Caco-2 (cell line): ENCODE results near the gene GALNS. TPM values are rescaled to one million over a fixed set of nuclear protein-coding genes. Genes with fewer than 3 reads are reported as not detected.

Source experiments
- BruUV-seq: library from RNA; stranded (reverse); fragments of 400-500 nt; replicated peaks from 2 replicates; lab custom pipeline; 2021; lab: Mats Ljungman, UMichigan
- CTCF ChIA-PET: fragments of 300-600 bp; sonication (Branson Sonifier 250); formaldehyde crosslinking; loops from one replicate; lab custom pipeline; 2022; ENCODE audit warnings: antibody characterized with exemption; lab: Charles Lee
- POLR2A ChIA-PET: fragments of 300-600 bp; sonication (Branson Sonifier 250); formaldehyde crosslinking; loops from one replicate; lab custom pipeline; 2022; ENCODE audit warnings: antibody characterized with exemption; lab: Charles Lee
- DNase-seq, 2 experiments: peaks; one replicate each; pipeline versions ENCODE4 v3.0.0 to v3.0.0-alpha.2; 2020 to 2022
- H3K27me3 ChIP-seq: replicated peaks from 2 replicates; pipeline ENCODE4 v1.6.0; 2011; ENCODE audit warnings: low read length; ENCODE audit not compliant: control insufficient read depth, insufficient read depth
- H3K36me3 ChIP-seq: 2 replicates; pipeline ENCODE4 v1.5.1; 2011; ENCODE audit warnings: low read length; ENCODE audit not compliant: control insufficient read depth, insufficient read depth
- H3K4me1 ChIP-seq: fragments of 250-450 bp; sonication (Bioruptor Pico); 2 replicates; pipeline ENCODE4 v1.5.1; 2020; ENCODE audit warnings: mild to moderate bottlenecking
- H3K4me3 ChIP-seq: 2 replicates; pipeline ENCODE4 v1.5.1; 2011; ENCODE audit warnings: low read depth, mild to moderate bottlenecking, control low read depth, low read length
- H3K9me3 ChIP-seq: fragments of 250-450 bp; sonication (Bioruptor Pico); 2 replicates; pipeline ENCODE4 v1.5.1; 2020; ENCODE audit warnings: mild to moderate bottlenecking, moderate library complexity
- H3K27ac Mint-ChIP-seq: one replicate; pipeline ENCODE4 v1.8.0; 2022; ENCODE audit warnings: mixed read lengths; ENCODE audit not compliant: unreplicated experiment
- H3K27me3 Mint-ChIP-seq: one replicate; pipeline ENCODE4 v1.8.0; 2022; ENCODE audit warnings: mixed read lengths; ENCODE audit not compliant: insufficient read depth, unreplicated experiment
- H3K36me3 Mint-ChIP-seq: one replicate; pipeline ENCODE4 v1.8.0; 2022; ENCODE audit warnings: mild to moderate bottlenecking, mixed read lengths; ENCODE audit not compliant: insufficient read depth, unreplicated experiment
- H3K4me1 Mint-ChIP-seq: one replicate; pipeline ENCODE4 v1.8.0; 2022; ENCODE audit warnings: low read depth, mixed read lengths; ENCODE audit not compliant: unreplicated experiment
- H3K4me3 Mint-ChIP-seq: one replicate; pipeline ENCODE4 v1.8.0; 2022; ENCODE audit warnings: mild to moderate bottlenecking, moderate library complexity, mixed read lengths; ENCODE audit not compliant: unreplicated experiment
- H3K9me3 Mint-ChIP-seq: one replicate; pipeline ENCODE4 v1.8.0; 2022; ENCODE audit warnings: mixed read lengths; ENCODE audit not compliant: unreplicated experiment
- CTCF ChIP-seq, 2 experiments: fragments of 200-600 bp in 1 of 2; IDR thresholded peaks; 1 replicate in 1 of 2; 2 replicates in 1 of 2; pipeline versions ENCODE4 v1.5.1 to v1.8.0; 2011 to 2022; ENCODE audit warnings: antibody characterized with exemption in 1 of 2, control low read depth in 1 of 2, inconsistent platforms in 1 of 2, low read depth in 1 of 2, low read length in 1 of 2, mild to moderate bottlenecking in 1 of 2, moderate library complexity in 1 of 2; ENCODE audit not compliant: insufficient read depth in 1 of 2, severe bottlenecking in 1 of 2, unreplicated experiment in 1 of 2
- intact Hi-C: fragments of 100-400 bp; cut with micrococcal nuclease; formaldehyde crosslinking; loops from one replicate; pipeline ENCODE4 v1.10.0; 2022; ENCODE audit not compliant: unreplicated experiment
- total RNA-seq: library from RNA; stranded (reverse); gene quantifications from 2 replicates; pipeline ENCODE4 v1.2.3, GENCODE V29; 2022

The GALNS gene
- total RNA-seq, 1 experiment from 2014 or later: 57.8 TPM

GRCh38 chr16:88877564-88878289, 21.0 kb upstream of the GALNS start:
- DNase-seq: no peak
- CTCF ChIA-PET: interaction anchor here (0.6 kb wide), 1 partner anchor 8 kb away, joined by 5 read pairs; no protein-coding TSS in a partner anchor
- TF ChIP-seq CTCF (IDR thresholded peaks at IDR 0.05; ENCODE audit: insufficient read depth in 1 of 2, low read depth in 1 of 2, low read length in 1 of 2, severe bottlenecking in 1 of 2, unreplicated experiment in 1 of 2): no peak
- Mint-ChIP-seq H3K4me3 (no peak overlapping the region), H3K27me3 (peaks cover 10% of the 10 kb centered on the region), H3K36me3 (no peaks in the 10 kb centered on the region), H3K9me3 (no peaks in the 10 kb centered on the region), H3K4me1 (no peaks in the 10 kb centered on the region), H3K27ac (no peak overlapping the region)
- BruUV-seq: no TSS peak
- no peak overlapping the region for H3K4me3 ChIP-seq
- intact Hi-C loops: no loop called here
- POLR2A ChIA-PET: interaction anchor here (0.5 kb wide), 1 partner anchor 175 kb away, joined by 6 read pairs; no protein-coding TSS in a partner anchor
- H3K36me3 ChIP-seq: no peaks in the 10 kb centered on the region
- H3K4me1 ChIP-seq: peaks cover 18% of the 10 kb centered on the region
- H3K27me3 ChIP-seq: no peaks in the 10 kb centered on the region; the same call in 1 of the 2 replicates
- H3K9me3 ChIP-seq: no peaks in the 10 kb centered on the region

GRCh38 chr16:88876942-88877526, 20.3 kb upstream of the GALNS start:
- Mint-ChIP-seq H3K27ac (no peak overlapping the region), H3K4me1 (no peaks in the 10 kb centered on the region), H3K36me3 (no peaks in the 10 kb centered on the region), H3K4me3 (no peak overlapping the region), H3K27me3 (peaks cover 10% of the 10 kb centered on the region), H3K9me3 (no peaks in the 10 kb centered on the region)
- BruUV-seq: no TSS peak
- no peak overlapping the region for H3K4me3 ChIP-seq
- POLR2A ChIA-PET: interaction anchor here (0.5 kb wide), 1 partner anchor 176 kb away, joined by 6 read pairs; no protein-coding TSS in a partner anchor
- CTCF ChIA-PET: no interaction called here
- DNase-seq: no peak
- no peaks in the 10 kb centered on the region for H3K36me3 ChIP-seq
- H3K27me3 ChIP-seq: no peaks in the 10 kb centered on the region; the same call in 1 of the 2 replicates
- intact Hi-C loops: no loop called here
- TF ChIP-seq CTCF (IDR thresholded peaks at IDR 0.05; ENCODE audit: insufficient read depth in 1 of 2, low read depth in 1 of 2, low read length in 1 of 2, severe bottlenecking in 1 of 2, unreplicated experiment in 1 of 2): no peak
- no peaks in the 10 kb centered on the region for H3K9me3 ChIP-seq
- peaks cover 18% of the 10 kb centered on the region for H3K4me1 ChIP-seq

GRCh38 chr16:88875703-88876234, 19.0 kb upstream of the GALNS start:
- H3K27ac Mint-ChIP-seq: no peak overlapping the region
- DNase-seq: no peak
- CTCF ChIA-PET: no interaction called here
- POLR2A ChIA-PET: no interaction called here
- no peaks in the 10 kb centered on the region for H3K36me3 ChIP-seq
- BruUV-seq: no TSS peak
- peaks cover 16% of the 10 kb centered on the region for H3K4me1 ChIP-seq
- H3K27me3 ChIP-seq: no peaks in the 10 kb centered on the region; the same call in 1 of the 2 replicates
- H3K4me3 ChIP-seq: no peak overlapping the region
- H3K36me3 Mint-ChIP-seq: no peaks in the 10 kb centered on the region
- H3K27me3 Mint-ChIP-seq: peaks cover 12% of the 10 kb centered on the region
- no peak for TF ChIP-seq CTCF (IDR thresholded peaks at IDR 0.05; ENCODE audit: insufficient read depth in 1 of 2, low read depth in 1 of 2, low read length in 1 of 2, severe bottlenecking in 1 of 2, unreplicated experiment in 1 of 2)
- no peaks in the 10 kb centered on the region for H3K9me3 Mint-ChIP-seq
- no peaks in the 10 kb centered on the region for H3K4me1 Mint-ChIP-seq
- no peaks in the 10 kb centered on the region for H3K9me3 ChIP-seq
- intact Hi-C loops: no loop called here
- no peak overlapping the region for H3K4me3 Mint-ChIP-seq
